Loucy (cell line): ENCODE results near the gene HLA-DRB1.

Experiments
- H2AFZ ChIP-seq: fragments of 200-600 bp; sonication (generic); 2 replicates; pipeline ENCODE4 v1.6.0; 2016; ENCODE audit warnings: antibody characterized with exemption, mild to moderate bottlenecking, low read length, moderate library complexity
- H3F3A ChIP-seq: fragments of 200-600 bp; 2 replicates; pipeline ENCODE4 v1.6.0; 2016; ENCODE audit warnings: antibody characterized with exemption, low read depth, mild to moderate bottlenecking
- H3K27me3 ChIP-seq: fragments of 200-600 bp; sonication (generic); 2 replicates; pipeline ENCODE4 v1.6.1; 2014; ENCODE audit warnings: low read length, mild to moderate bottlenecking; ENCODE audit not compliant: insufficient read depth, poor library complexity, severe bottlenecking
- H3K36me3 ChIP-seq: fragments of 200-600 bp; sonication (generic); 2 replicates; pipeline ENCODE4 v1.6.1; 2016; ENCODE audit warnings: low read length; ENCODE audit not compliant: insufficient read depth
- H3K4me1 ChIP-seq: fragments of 200-600 bp; sonication (generic); 2 replicates; pipeline ENCODE4 v1.5.1; 2014; ENCODE audit warnings: low read length, mild to moderate bottlenecking; ENCODE audit not compliant: insufficient read depth, poor library complexity, severe bottlenecking
- H3K4me2 ChIP-seq: fragments of 200-600 bp; sonication (generic); 2 replicates; pipeline ENCODE4 v1.6.0; 2014; ENCODE audit warnings: antibody characterized with exemption, low read length, low read depth, mild to moderate bottlenecking; ENCODE audit not compliant: poor library complexity, severe bottlenecking
- H3K4me3 ChIP-seq: fragments of 200-600 bp; sonication (generic); 2 replicates; pipeline ENCODE4 v1.5.1; 2014; ENCODE audit warnings: low read length, mild to moderate bottlenecking, mixed read lengths; ENCODE audit not compliant: poor library complexity, severe bottlenecking
- H3K79me2 ChIP-seq: fragments of 200-600 bp; sonication (generic); 2 replicates; pipeline ENCODE4 v1.6.1; 2014; ENCODE audit warnings: low read length; ENCODE audit not compliant: insufficient read depth
- H3K9ac ChIP-seq: fragments of 200-600 bp; sonication (generic); 2 replicates; pipeline ENCODE4 v1.6.0; 2014; ENCODE audit warnings: mild to moderate bottlenecking, low read depth, low read length, moderate library complexity; ENCODE audit not compliant: poor library complexity, severe bottlenecking
- H3K9me2 ChIP-seq: fragments of 200-600 bp; sonication (generic); replicated peaks from 2 replicates; pipeline ENCODE4 v1.6.1; 2016; ENCODE audit warnings: low read depth, low read length, mixed read lengths
- H3K9me3 ChIP-seq: fragments of 200-600 bp; sonication (generic); 2 replicates; pipeline ENCODE4 v1.6.1; 2014; ENCODE audit warnings: mild to moderate bottlenecking, antibody characterized with exemption, low read length, low read depth; ENCODE audit not compliant: insufficient read depth
- H4K20me1 ChIP-seq: fragments of 200-600 bp; sonication (generic); 2 replicates; pipeline ENCODE4 v1.6.0; 2014; ENCODE audit warnings: antibody characterized with exemption, low read length, mild to moderate bottlenecking; ENCODE audit not compliant: insufficient read depth, poor library complexity, severe bottlenecking
- CTCF ChIP-seq: fragments of 200-600 bp; sonication (generic); conservative IDR thresholded peaks from 2 replicates; pipeline ENCODE4 v1.5.1; 2014; ENCODE audit warnings: mild to moderate bottlenecking, antibody characterized with exemption, low read length
- EZH2phosphoT487 ChIP-seq: fragments of 200-600 bp; IDR thresholded peaks from 2 replicates; pipeline ENCODE4 v1.6.1; 2018; ENCODE audit warnings: antibody characterized with exemption, mild to moderate bottlenecking, moderate library complexity, borderline replicate concordance

Gene HLA-DRB1

GRCh38 chr6:32559747-32560146 is 29.9 kb downstream of the HLA-DRB1 start:
- TF ChIP-seq EZH2phosphoT487, result no peak
- no peak for TF ChIP-seq CTCF
- H3K79me2 ChIP-seq, result no peaks in the 10 kb centered on the region
- no peaks in the 10 kb centered on the region for H3K9me3 ChIP-seq
- H2AFZ ChIP-seq, result no peak overlapping the region
- H4K20me1 ChIP-seq, result no peaks in the 10 kb centered on the region
- H3K36me3 ChIP-seq, result no peaks in the 10 kb centered on the region
- H3K4me2 ChIP-seq, result no peak overlapping the region
- no peaks in the 10 kb centered on the region for H3K4me1 ChIP-seq
- H3K9ac ChIP-seq, result no peak overlapping the region
- no peaks in the 10 kb centered on the region for H3K27me3 ChIP-seq
- H3F3A ChIP-seq, result no peaks in the 10 kb centered on the region
- no peaks in the 10 kb centered on the region for H3K9me2 ChIP-seq
- no peak overlapping the region for H3K4me3 ChIP-seq

DNA sequence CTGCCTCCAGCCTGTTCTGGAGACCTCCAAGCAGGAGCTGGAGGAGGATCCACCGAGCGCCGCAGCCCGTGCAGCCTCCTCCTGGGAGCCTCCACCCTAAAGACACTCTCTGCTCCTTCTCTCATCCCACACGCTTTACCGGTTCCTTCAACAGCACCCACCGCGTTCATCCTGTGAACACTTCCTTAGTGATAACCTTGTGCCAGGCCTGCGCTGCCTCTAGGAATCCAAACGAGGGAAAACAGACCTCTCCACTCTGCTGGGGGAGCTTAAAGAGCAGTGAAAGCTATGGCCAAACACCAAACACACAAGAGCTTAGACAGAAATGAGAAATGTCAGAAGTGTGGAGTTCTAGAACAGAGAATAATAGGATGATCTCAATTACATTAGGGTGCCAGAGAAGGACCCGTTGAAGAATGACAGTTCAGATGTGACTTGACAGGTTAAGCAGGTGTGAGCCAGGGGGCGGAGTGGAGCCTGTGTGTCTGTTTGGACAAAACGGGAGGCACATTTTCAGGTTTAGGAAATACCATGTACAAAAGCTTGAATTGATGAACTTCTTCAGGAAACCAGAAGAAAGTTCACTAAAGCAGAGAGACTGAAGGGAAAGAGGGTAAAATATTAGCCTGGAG is 31.1 kb downstream of the HLA-DRB1 start:
- Histone ChIP-seq H3K9me3 (no peaks in the 10 kb centered on the region), H3K4me1 (no peaks in the 10 kb centered on the region), H4K20me1 (no peaks in the 10 kb centered on the region), H3K9ac (no peak overlapping the region), H3F3A (no peaks in the 10 kb centered on the region), H3K4me2 (no peak overlapping the region), H3K4me3 (no peak overlapping the region), H3K36me3 (no peaks in the 10 kb centered on the region), H3K27me3 (no peaks in the 10 kb centered on the region), H2AFZ (no peak overlapping the region), H3K9me2 (no peaks in the 10 kb centered on the region), H3K79me2 (no peaks in the 10 kb centered on the region)
- no peak for TF ChIP-seq CTCF
- no peak for TF ChIP-seq EZH2phosphoT487

DNA sequence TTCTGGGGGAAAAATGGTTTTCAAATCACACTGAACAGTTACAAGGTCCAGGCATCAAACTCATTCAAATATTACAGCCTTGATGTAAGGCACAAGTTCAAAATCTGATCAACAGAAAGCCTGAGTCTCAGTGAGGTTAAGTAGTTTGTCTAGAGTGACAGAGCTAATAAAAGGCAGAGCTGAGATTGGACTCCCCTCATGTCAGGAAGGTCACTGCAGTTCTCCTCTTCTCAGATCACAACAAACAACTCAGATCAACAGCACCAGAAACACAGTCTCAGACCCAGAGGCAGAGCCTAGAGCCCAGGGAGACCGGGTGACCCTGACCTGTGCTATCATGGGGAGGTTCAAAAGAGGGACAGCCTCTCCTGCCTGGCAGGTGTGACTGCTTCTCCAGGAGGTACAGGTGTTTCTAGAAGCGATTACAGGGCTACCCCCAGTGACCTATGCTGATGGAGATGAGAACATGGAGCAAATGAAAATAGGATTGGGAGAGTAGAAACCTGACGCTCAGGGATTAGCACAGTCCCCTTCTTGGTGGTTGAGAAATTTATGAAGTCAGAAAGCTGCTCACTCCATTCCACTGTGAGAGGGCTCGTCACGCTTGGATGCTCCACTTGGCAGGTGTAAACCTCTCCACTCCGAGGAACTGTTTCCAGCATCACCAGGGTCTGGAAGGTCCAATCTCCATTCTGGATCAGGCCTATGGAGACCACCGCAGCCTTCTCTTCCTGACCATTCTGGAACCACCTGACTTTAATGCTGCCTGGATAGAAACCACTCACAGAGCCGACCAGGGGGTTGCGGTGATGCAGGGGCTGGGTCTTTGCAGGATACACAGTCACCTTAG is 35.3 kb downstream of the HLA-DRB1 start:
- Histone ChIP-seq H3K4me1 (no peaks in the 10 kb centered on the region), H3K9ac (no peak overlapping the region), H2AFZ (no peak overlapping the region), H3K36me3 (no peaks in the 10 kb centered on the region), H3K9me2 (no peaks in the 10 kb centered on the region), H3K4me3 (no peak overlapping the region), H3K27me3 (no peaks in the 10 kb centered on the region), H4K20me1 (no peaks in the 10 kb centered on the region), H3K4me2 (no peak overlapping the region), H3K79me2 (no peaks in the 10 kb centered on the region), H3F3A (no peaks in the 10 kb centered on the region), H3K9me3 (no peaks in the 10 kb centered on the region)
- TF ChIP-seq EZH2phosphoT487, result no peak
- TF ChIP-seq CTCF, result no peak
